A549 (cell line): Measurements from ENCODE around the gene PCED1B. TPM values are rescaled to one million over a fixed set of nuclear protein-coding genes. Genes with fewer than 3 reads are reported as not detected.
A peak's percentile ranks its signal among the peaks of the same experiment; 100 is the strongest.

ENCODE experiments used
- BHLHE40 ChIP-seq: IDR thresholded peaks from 2 replicates; pipeline ENCODE4 v1.6.1; 2012; ENCODE audit warnings: low read depth, low read length, inconsistent platforms
- CHD2 ChIP-seq: fragments of 150-350 bp; IDR thresholded peaks from 2 replicates; pipeline ENCODE4 v1.6.1; 2014; ENCODE audit warnings: low read length; ENCODE audit not compliant: partially characterized antibody
- EHF ChIP-seq: fragments of 250-450 bp; sonication (Bioruptor Pico); IDR thresholded peaks from 2 replicates; pipeline ENCODE4 v1.5.0; 2020; ENCODE audit warnings: mild to moderate bottlenecking
- EHMT2 ChIP-seq: fragments of 200-600 bp; sonication (generic); IDR thresholded peaks from 2 replicates; pipeline ENCODE4 v1.6.1; 2016; ENCODE audit warnings: antibody characterized with exemption, low read depth, mild to moderate bottlenecking, moderate library complexity
- EP300 ChIP-seq, 2 experiments: fragments of >200 bp; sonication (Bioruptor Twin); formaldehyde crosslinking; IDR thresholded peaks; 2 replicates in 1 of 2; 3 replicates in 1 of 2; pipeline ENCODE4 v1.6.1; 2016 to 2017
- GATA3 ChIP-seq: IDR thresholded peaks from 2 replicates; pipeline ENCODE4 v1.6.1; 2012; ENCODE audit warnings: borderline replicate concordance
- HEYL ChIP-seq: fragments of 250-450 bp; sonication (Bioruptor Pico); IDR thresholded peaks from 2 replicates; pipeline ENCODE4 v1.8.0; 2021; ENCODE audit warnings: mild to moderate bottlenecking, moderate library complexity
- HOXB5 ChIP-seq: fragments of 250-450 bp; sonication (Bioruptor Pico); IDR thresholded peaks from 2 replicates; pipeline ENCODE4 v1.5.0; 2020; ENCODE audit warnings: mild to moderate bottlenecking, moderate library complexity
- JUN ChIP-seq, 2 experiments: fragments of >200 bp; sonication (Bioruptor Twin); formaldehyde crosslinking; IDR thresholded peaks; 2 replicates in 1 of 2; 3 replicates in 1 of 2; pipeline ENCODE4 v1.6.1; 2016 to 2017
- JUNB ChIP-seq: fragments of >200 bp; sonication (Bioruptor Twin); formaldehyde crosslinking; IDR thresholded peaks from 2 replicates; pipeline ENCODE4 v1.6.1; 2016
- KDM1A ChIP-seq: fragments of 200-600 bp; sonication (generic); IDR thresholded peaks from 2 replicates; pipeline ENCODE4 v1.6.1; 2016; ENCODE audit warnings: low read depth, mild to moderate bottlenecking
- KDM5A ChIP-seq: fragments of 200-600 bp; sonication (generic); IDR thresholded peaks from 2 replicates; pipeline ENCODE4 v1.6.1; 2016; ENCODE audit warnings: antibody characterized with exemption, mild to moderate bottlenecking
- MAFK ChIP-seq: fragments of 450-650 bp; IDR thresholded peaks from 2 replicates; pipeline ENCODE4 v1.6.1; 2014; ENCODE audit not compliant: partially characterized antibody
- MAZ ChIP-seq: fragments of 150-350 bp; IDR thresholded peaks from 2 replicates; pipeline ENCODE4 v1.6.1; 2014; ENCODE audit warnings: antibody characterized with exemption, low read depth, low read length, borderline replicate concordance
- NR3C1 ChIP-seq: fragments of >200 bp; sonication (Bioruptor Twin); formaldehyde crosslinking; IDR thresholded peaks from 3 replicates; pipeline ENCODE4 v1.6.1; 2017
- PHF8 ChIP-seq: fragments of 200-600 bp; sonication (generic); IDR thresholded peaks from 2 replicates; pipeline ENCODE4 v1.6.1; 2016; ENCODE audit warnings: low read depth, mild to moderate bottlenecking, antibody characterized with exemption, moderate library complexity, borderline replicate concordance
- RAD21 ChIP-seq, 2 experiments: fragments of >200 bp in 1 of 2; sonication (Bioruptor Twin) in 1 of 2; formaldehyde crosslinking in 1 of 2; IDR thresholded peaks in 1 of 2; conservative IDR thresholded peaks in 1 of 2; 2 replicates in 1 of 2; 3 replicates in 1 of 2; pipeline ENCODE4 v1.6.1; 2012 to 2018; ENCODE audit warnings: inconsistent platforms in 1 of 2
- RARB ChIP-seq: fragments of 250-450 bp; sonication (Bioruptor Pico); IDR thresholded peaks from 2 replicates; pipeline ENCODE4 v1.8.0; 2021; ENCODE audit warnings: mild to moderate bottlenecking, moderate library complexity
- RCOR1 ChIP-seq: fragments of 150-350 bp; IDR thresholded peaks from 2 replicates; pipeline ENCODE4 v1.6.1; 2014; ENCODE audit warnings: antibody characterized with exemption, low read length, low read depth
- RFX5 ChIP-seq: fragments of 450-650 bp; IDR thresholded peaks from 2 replicates; pipeline ENCODE4 v1.7.1; 2014; ENCODE audit warnings: antibody characterized with exemption, mild to moderate bottlenecking, moderate library complexity
- RNF2 ChIP-seq: fragments of 200-600 bp; sonication (generic); IDR thresholded peaks from 2 replicates; pipeline ENCODE4 v1.6.1; 2016; ENCODE audit warnings: low read depth, mild to moderate bottlenecking, antibody characterized with exemption, moderate library complexity, borderline replicate concordance
- SREBF2 ChIP-seq: fragments of 450-650 bp; IDR thresholded peaks from 2 replicates; pipeline ENCODE4 v1.6.1; 2014; ENCODE audit warnings: mild to moderate bottlenecking, moderate library complexity
- TFCP2L1 ChIP-seq: fragments of 250-450 bp; sonication (Bioruptor Pico); IDR thresholded peaks from 2 replicates; pipeline ENCODE4 v1.5.0; 2021; ENCODE audit warnings: mild to moderate bottlenecking
- TP53 ChIP-seq: fragments of 250-450 bp; sonication (Bioruptor Pico); IDR thresholded peaks from 2 replicates; pipeline ENCODE4 v1.5.0; 2021; ENCODE audit warnings: mild to moderate bottlenecking, moderate library complexity
- ZFP36 ChIP-seq: fragments of 450-650 bp; IDR thresholded peaks from 2 replicates; pipeline ENCODE4 v1.6.1; 2014; ENCODE audit warnings: borderline replicate concordance; ENCODE audit not compliant: partially characterized antibody
- ZNF302 ChIP-seq: fragments of 250-450 bp; sonication (Bioruptor Pico); IDR thresholded peaks from 2 replicates; pipeline ENCODE4 v1.9.0; 2021; ENCODE audit warnings: inconsistent platforms, mild to moderate bottlenecking, moderate library complexity
- ZSCAN20 ChIP-seq: fragments of 250-450 bp; sonication (Bioruptor Pico); IDR thresholded peaks from 2 replicates; pipeline ENCODE4 v1.8.0; 2022; ENCODE audit warnings: mild to moderate bottlenecking, moderate library complexity
- polyA plus RNA-seq, 4 experiments: library from polyadenylated mRNA; depleted of rRNA in 3 of 4; stranded (reverse); fragments of >200 nt; fragmentation: RNase III in 1 of 4; extraction: RNeasy Plus Mini Kit Qiagen cat#74134 plus additional on column Dnase treatment in 1 of 4; gene quantifications; 2 replicates in 3 of 4; 3 replicates in 1 of 4; pipeline ENCODE4 v1.2.3, GENCODE V29; 2011 to 2017
- TF ChIP-seq, protein P1 (sequence below): fragments of 250-450 bp; sonication (Bioruptor Pico); IDR thresholded peaks from 2 replicates; pipeline ENCODE4 v1.5.0; 2020; ENCODE audit warnings: low read depth, mild to moderate bottlenecking, moderate library complexity
- TF ChIP-seq, protein P2 (sequence below): fragments of 450-650 bp; IDR thresholded peaks from 2 replicates; pipeline ENCODE4 v1.6.1; 2014; ENCODE audit warnings: antibody characterized with exemption
- TF ChIP-seq, protein P3 (sequence below): fragments of >200 bp; sonication (Bioruptor Twin); formaldehyde crosslinking; IDR thresholded peaks from 3 replicates; pipeline ENCODE4 v1.6.1; 2016
- TF ChIP-seq, protein P4 (sequence below): fragments of 200-600 bp; sonication (generic); IDR thresholded peaks from 2 replicates; pipeline ENCODE4 v1.6.1; 2016; ENCODE audit warnings: antibody characterized with exemption, mild to moderate bottlenecking, moderate library complexity
- TF ChIP-seq, protein P5 (sequence below): fragments of 250-450 bp; sonication (Bioruptor Pico); IDR thresholded peaks from 2 replicates; pipeline ENCODE4 v1.5.0; 2021; ENCODE audit warnings: mild to moderate bottlenecking, moderate library complexity, borderline replicate concordance

Gene PCED1B
- polyA plus RNA-seq, 2 of the 4 experiments (the other 2 are of a cell fraction) = 74.6 to 108 TPM

DNA sequence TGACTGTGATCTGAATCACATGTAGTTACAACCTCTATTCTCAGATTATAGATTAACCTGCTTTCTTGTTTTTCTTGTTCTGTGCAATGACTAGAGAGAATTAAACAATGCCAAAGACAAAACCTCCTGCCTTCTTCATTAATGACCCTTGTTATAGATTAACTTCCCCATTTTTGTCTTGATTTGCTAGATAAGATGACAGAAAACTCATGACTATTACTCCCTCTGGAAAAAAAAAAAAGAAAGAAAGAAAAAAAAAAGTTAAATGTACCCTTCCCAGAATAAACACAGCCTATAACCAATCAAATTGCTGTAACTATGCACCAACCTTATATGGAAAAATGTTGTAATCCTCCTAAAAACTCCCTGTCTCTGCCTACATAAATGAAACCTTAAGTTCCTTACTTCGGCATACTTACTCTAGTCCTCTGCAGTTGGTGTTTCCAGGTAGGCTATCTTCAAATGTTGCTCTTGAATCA lies 41.1 kb upstream of the PCED1B start (continued):
- TF ChIP-seq JUN (IDR thresholded peaks at IDR 0.05) = peak; percentile 84 to 97; a peak in 4 of 5 replicates
- TF ChIP-seq RARB (CRISPR knock-in tag) = no peak
- TF ChIP-seq HEYL = no peak
- TF ChIP-seq ZSCAN20 (CRISPR knock-in tag) = no peak
- no peak for TF ChIP-seq RNF2
- TF ChIP-seq KDM5A = no peak
- no peak for TF ChIP-seq BHLHE40
- peak; percentile 20 to 77; a peak in 2 of 5 replicates for TF ChIP-seq EP300 (IDR thresholded peaks at IDR 0.05)
- TF ChIP-seq, protein P1, sequence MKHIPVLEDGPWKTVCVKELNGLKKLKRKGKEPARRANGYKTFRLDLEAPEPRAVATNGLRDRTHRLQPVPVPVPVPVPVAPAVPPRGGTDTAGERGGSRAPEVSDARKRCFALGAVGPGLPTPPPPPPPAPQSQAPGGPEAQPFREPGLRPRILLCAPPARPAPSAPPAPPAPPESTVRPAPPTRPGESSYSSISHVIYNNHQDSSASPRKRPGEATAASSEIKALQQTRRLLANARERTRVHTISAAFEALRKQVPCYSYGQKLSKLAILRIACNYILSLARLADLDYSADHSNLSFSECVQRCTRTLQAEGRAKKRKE (CRISPR knock-in tag) = no peak
- TF ChIP-seq SREBF2 = no peak
- no peak for TF ChIP-seq KDM1A
- no peak for TF ChIP-seq ZNF302 (CRISPR knock-in tag)
- peak; percentile 68 for TF ChIP-seq JUNB
- no peak for TF ChIP-seq HOXB5 (CRISPR knock-in tag)
- no peak for TF ChIP-seq RCOR1
- TF ChIP-seq, protein P2, sequence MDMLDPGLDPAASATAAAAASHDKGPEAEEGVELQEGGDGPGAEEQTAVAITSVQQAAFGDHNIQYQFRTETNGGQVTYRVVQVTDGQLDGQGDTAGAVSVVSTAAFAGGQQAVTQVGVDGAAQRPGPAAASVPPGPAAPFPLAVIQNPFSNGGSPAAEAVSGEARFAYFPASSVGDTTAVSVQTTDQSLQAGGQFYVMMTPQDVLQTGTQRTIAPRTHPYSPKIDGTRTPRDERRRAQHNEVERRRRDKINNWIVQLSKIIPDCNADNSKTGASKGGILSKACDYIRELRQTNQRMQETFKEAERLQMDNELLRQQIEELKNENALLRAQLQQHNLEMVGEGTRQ = no peak
- no peak for TF ChIP-seq TFCP2L1
- TF ChIP-seq CHD2 = no peak
- peak; percentile 44 for TF ChIP-seq MAFK
- TF ChIP-seq NR3C1 = no peak
- no peak for TF ChIP-seq PHF8
- TF ChIP-seq RAD21 (conservative IDR thresholded peaks at IDR 0.05 in 1 of 2, IDR thresholded peaks at IDR 0.05 in 1 of 2) = peak in 1 of 2 experiments; percentile 49; a peak in 3 of 5 replicates
- peak; percentile 93 for TF ChIP-seq RFX5
- TF ChIP-seq, protein P3, sequence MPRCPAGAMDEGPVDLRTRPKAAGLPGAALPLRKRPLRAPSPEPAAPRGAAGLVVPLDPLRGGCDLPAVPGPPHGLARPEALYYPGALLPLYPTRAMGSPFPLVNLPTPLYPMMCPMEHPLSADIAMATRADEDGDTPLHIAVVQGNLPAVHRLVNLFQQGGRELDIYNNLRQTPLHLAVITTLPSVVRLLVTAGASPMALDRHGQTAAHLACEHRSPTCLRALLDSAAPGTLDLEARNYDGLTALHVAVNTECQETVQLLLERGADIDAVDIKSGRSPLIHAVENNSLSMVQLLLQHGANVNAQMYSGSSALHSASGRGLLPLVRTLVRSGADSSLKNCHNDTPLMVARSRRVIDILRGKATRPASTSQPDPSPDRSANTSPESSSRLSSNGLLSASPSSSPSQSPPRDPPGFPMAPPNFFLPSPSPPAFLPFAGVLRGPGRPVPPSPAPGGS = peak; percentile 90
- TF ChIP-seq, protein P4, sequence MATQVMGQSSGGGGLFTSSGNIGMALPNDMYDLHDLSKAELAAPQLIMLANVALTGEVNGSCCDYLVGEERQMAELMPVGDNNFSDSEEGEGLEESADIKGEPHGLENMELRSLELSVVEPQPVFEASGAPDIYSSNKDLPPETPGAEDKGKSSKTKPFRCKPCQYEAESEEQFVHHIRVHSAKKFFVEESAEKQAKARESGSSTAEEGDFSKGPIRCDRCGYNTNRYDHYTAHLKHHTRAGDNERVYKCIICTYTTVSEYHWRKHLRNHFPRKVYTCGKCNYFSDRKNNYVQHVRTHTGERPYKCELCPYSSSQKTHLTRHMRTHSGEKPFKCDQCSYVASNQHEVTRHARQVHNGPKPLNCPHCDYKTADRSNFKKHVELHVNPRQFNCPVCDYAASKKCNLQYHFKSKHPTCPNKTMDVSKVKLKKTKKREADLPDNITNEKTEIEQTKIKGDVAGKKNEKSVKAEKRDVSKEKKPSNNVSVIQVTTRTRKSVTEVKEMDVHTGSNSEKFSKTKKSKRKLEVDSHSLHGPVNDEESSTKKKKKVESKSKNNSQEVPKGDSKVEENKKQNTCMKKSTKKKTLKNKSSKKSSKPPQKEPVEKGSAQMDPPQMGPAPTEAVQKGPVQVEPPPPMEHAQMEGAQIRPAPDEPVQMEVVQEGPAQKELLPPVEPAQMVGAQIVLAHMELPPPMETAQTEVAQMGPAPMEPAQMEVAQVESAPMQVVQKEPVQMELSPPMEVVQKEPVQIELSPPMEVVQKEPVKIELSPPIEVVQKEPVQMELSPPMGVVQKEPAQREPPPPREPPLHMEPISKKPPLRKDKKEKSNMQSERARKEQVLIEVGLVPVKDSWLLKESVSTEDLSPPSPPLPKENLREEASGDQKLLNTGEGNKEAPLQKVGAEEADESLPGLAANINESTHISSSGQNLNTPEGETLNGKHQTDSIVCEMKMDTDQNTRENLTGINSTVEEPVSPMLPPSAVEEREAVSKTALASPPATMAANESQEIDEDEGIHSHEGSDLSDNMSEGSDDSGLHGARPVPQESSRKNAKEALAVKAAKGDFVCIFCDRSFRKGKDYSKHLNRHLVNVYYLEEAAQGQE = no peak
- no peak for TF ChIP-seq TP53
- no peak for TF ChIP-seq EHMT2
- 0 out of 2 replicates have a peak, but pooled peaks have one; percentile 9 for TF ChIP-seq EHF (CRISPR knock-in tag)
- no peak for TF ChIP-seq MAZ
- TF ChIP-seq, protein P5, sequence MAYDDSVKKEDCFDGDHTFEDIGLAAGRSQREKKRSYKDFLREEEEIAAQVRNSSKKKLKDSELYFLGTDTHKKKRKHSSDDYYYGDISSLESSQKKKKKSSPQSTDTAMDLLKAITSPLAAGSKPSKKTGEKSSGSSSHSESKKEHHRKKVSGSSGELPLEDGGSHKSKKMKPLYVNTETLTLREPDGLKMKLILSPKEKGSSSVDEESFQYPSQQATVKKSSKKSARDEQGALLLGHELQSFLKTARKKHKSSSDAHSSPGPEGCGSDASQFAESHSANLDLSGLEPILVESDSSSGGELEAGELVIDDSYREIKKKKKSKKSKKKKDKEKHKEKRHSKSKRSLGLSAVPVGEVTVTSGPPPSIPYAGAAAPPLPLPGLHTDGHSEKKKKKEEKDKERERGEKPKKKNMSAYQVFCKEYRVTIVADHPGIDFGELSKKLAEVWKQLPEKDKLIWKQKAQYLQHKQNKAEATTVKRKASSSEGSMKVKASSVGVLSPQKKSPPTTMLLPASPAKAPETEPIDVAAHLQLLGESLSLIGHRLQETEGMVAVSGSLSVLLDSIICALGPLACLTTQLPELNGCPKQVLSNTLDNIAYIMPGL (CRISPR knock-in tag) = no peak
- TF ChIP-seq ZFP36 = no peak
- peak; percentile 92 for TF ChIP-seq GATA3
